Mammary epithelial cell (primary cell): ENCODE results near the gene SVOPL.

Experiments used
- CTCF ChIP-seq, 2 donors: IDR thresholded peaks in 1 of 2; conservative IDR thresholded peaks in 1 of 2; 2 replicates each; pipeline ENCODE4 v1.5.1; 2011 to 2012; ENCODE audit warnings: inconsistent platforms in 2 of 2, low read length in 2 of 2, mild to moderate bottlenecking in 2 of 2, control low read depth in 1 of 2, low read depth in 1 of 2; ENCODE audit not compliant: insufficient read depth in 1 of 2; ENCODE audit errors: extremely low read depth in 1 of 2
- EZH2 ChIP-seq: IDR thresholded peaks from 2 replicates; pipeline ENCODE4 v1.6.1; 2012; ENCODE audit warnings: low read length, inconsistent platforms, borderline replicate concordance

DNA sequence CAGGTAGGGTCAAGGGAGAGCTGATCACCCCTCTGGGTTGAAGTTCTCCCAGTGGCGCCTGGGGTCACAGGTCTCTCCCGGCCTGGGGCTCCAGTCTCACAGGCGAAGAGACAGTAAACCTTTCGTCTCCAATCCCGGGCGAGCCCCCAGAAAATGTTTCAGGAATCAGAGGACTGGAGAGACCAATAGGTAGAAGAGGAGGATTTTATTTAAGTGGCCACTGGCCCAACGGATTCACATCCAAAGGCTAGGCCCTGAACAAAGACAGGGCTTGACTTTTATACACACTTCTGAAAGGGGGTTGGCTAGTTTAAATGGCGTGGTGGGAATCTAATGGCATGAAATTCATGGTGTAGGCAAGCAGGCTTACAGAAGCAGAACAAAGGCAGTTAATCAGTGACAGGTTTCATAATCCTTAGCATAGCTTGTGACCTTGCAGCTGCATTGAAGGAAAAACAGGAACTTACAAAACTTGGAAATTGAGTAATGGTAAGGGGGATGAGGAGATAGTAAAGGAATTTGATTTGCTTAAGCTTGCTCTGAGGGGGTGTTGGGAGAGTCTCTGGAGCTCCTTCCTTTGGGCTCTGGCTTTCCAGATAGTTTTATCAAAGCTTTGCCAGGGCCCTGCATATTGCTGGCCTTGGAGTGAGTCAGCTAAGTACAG is 135.6 kb downstream of the SVOPL start:
- TF ChIP-seq CTCF (conservative IDR thresholded peaks at IDR 0.05 in 1 of 2, IDR thresholded peaks at IDR 0.05 in 1 of 2; ENCODE audit: extremely low read depth in 1 of 2, insufficient read depth in 1 of 2, low read depth in 1 of 2, low read length in 2 of 2): no peak
- TF ChIP-seq EZH2: no peak
